NCI-H69 (cell line): Measurements from ENCODE around the gene FAM168A.

Experiments used
- DNase-seq: peaks from one replicate; lab custom pipeline; 2025; lab: John Stamatoyannopoulos, UW

The FAM168A gene

GRCh38 chr11:73399636-73400035, 198.3 kb downstream of the FAM168A start:
- no peak for DNase-seq

- no peak for DNase-seq
Measured at GRCh38 chr11:73399159-73399590, 198.7 kb downstream of the FAM168A start.

- no peak for DNase-seq
Measured at GRCh38 chr11:73398721-73399120, 199.2 kb downstream of the FAM168A start.

GRCh38 chr11:73398132-73398526, 199.8 kb downstream of the FAM168A start:
- peak; percentile 60 for DNase-seq

GRCh38 chr11:73397468-73398131, 200.3 kb downstream of the FAM168A start:
- DNase-seq: no peak

GRCh38 chr11:73396985-73397384, 200.9 kb downstream of the FAM168A start:
- no peak for DNase-seq

- no peak for DNase-seq
Measured at GRCh38 chr11:73396251-73396930, 201.5 kb downstream of the FAM168A start.

- DNase-seq: no peak
Measured at GRCh38 chr11:73395297-73396208, 202.4 kb downstream of the FAM168A start.

- DNase-seq: no peak
Measured at GRCh38 chr11:73394416-73395296, 203.3 kb downstream of the FAM168A start.

GRCh38 chr11:73393479-73394415, 204.2 kb downstream of the FAM168A start:
- DNase-seq: peak; percentile 81

- no peak for DNase-seq
Measured at GRCh38 chr11:73393011-73393380, 204.9 kb downstream of the FAM168A start.

- DNase-seq: no peak
Measured at GRCh38 chr11:73392108-73393010, 205.6 kb downstream of the FAM168A start.

GRCh38 chr11:73391665-73392064, 206.2 kb downstream of the FAM168A start:
- no peak for DNase-seq

GRCh38 chr11:73390601-73391565, 207.0 kb downstream of the FAM168A start:
- DNase-seq: no peak

- DNase-seq: peak; percentile 55
Measured at GRCh38 chr11:73389916-73390315, 208.0 kb downstream of the FAM168A start.

- DNase-seq: no peak
Measured at GRCh38 chr11:73389134-73389525, 208.8 kb downstream of the FAM168A start.

GRCh38 chr11:73388265-73389133, 209.4 kb downstream of the FAM168A start:
- DNase-seq: peak; percentile 75
